ENCODE data around the gene GPA33. TPM values are rescaled to one million over a fixed set of nuclear protein-coding genes. Genes with fewer than 3 reads are reported as not detected.

Gene GPA33
- total and polyA plus RNA-seq, 10 of the 15 experiments (the other 5 are each of a cell fraction or from before 2014, with no cell fraction given): 0.09 to 0.27 (median 0.21) TPM; not detected in 1

DNA sequence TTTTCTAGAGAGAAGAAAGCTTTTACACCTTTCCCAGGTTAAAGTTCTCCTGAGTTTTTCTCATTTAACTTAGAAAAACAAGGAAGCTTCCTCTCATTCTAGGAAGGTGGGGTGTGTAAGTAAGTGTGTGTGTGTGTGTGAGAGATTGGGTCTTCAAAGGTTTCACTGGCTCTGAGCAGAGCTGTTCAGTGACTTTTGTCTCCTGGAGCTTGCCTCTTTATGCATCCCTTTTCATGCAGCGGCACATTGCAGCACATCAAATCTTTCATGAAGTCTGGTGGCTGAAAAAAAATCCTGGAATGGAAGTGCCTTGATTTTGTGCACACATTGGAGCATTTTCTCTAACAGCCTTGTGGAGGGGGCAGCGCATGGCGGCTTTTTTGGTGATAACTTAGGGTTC, 3.4 kb downstream of the GPA33 start:
- no peaks in the 10 kb centered on the region for H3K79me2 ChIP-seq (ENCODE audit: control insufficient read depth, insufficient read depth, low read length)
- WGBS (ENCODE audit: insufficient coverage, insufficient replicate concordance, low lambda C conversion rate, missing lambda C conversion rate): 65% methylated on average over 3 of the region's 3 CpGs
- BruUV-seq (replicated peaks): no TSS peak
- no peak for ATAC-seq
- no peaks in the 10 kb centered on the region for H4K20me1 ChIP-seq (ENCODE audit: control insufficient read depth, insufficient read depth)
- ChIA-PET RAD21 (ENCODE audit: unreplicated experiment) (no interaction called here), POLR2A (no interaction called here), CTCF (no interaction called here), SMC1A (ENCODE audit: uncharacterized antibody, unreplicated experiment) (interaction anchor here (0.8 kb wide), 1 partner anchor 175 kb away, joined by 4 read pairs; no protein-coding TSS in a partner anchor)
- DNase-seq (ENCODE audit: low read depth, low spot score): no peak
- TF ChIP-seq PML (IDR thresholded peaks at IDR 0.05; ENCODE audit: low read length) (no peak), SIN3A (IDR thresholded peaks at IDR 0.05; ENCODE audit: low read depth, low read length) (no peak), MEF2A (IDR thresholded peaks at IDR 0.05; ENCODE audit: insufficient read depth, low read depth, low read length) (no peak), RCOR1 (conservative IDR thresholded peaks at IDR 0.05; ENCODE audit: low read depth, low read length) (no peak), MYC (IDR thresholded peaks at IDR 0.05; ENCODE audit: insufficient read depth, insufficient read length, insufficient replicate concordance, low read length, severe bottlenecking) (no peak), ZZZ3 (IDR thresholded peaks at IDR 0.05; ENCODE audit: control insufficient read depth, insufficient read length, low read depth) (no peak), BCL3 (IDR thresholded peaks at IDR 0.05; ENCODE audit: borderline replicate concordance, insufficient read depth, low read depth, low read length, poor library complexity, severe bottlenecking) (no peak), E2F8 (IDR thresholded peaks at IDR 0.05; ENCODE audit: low read depth, partially characterized antibody) (no peak)
- TF ChIP-seq, protein P1, sequence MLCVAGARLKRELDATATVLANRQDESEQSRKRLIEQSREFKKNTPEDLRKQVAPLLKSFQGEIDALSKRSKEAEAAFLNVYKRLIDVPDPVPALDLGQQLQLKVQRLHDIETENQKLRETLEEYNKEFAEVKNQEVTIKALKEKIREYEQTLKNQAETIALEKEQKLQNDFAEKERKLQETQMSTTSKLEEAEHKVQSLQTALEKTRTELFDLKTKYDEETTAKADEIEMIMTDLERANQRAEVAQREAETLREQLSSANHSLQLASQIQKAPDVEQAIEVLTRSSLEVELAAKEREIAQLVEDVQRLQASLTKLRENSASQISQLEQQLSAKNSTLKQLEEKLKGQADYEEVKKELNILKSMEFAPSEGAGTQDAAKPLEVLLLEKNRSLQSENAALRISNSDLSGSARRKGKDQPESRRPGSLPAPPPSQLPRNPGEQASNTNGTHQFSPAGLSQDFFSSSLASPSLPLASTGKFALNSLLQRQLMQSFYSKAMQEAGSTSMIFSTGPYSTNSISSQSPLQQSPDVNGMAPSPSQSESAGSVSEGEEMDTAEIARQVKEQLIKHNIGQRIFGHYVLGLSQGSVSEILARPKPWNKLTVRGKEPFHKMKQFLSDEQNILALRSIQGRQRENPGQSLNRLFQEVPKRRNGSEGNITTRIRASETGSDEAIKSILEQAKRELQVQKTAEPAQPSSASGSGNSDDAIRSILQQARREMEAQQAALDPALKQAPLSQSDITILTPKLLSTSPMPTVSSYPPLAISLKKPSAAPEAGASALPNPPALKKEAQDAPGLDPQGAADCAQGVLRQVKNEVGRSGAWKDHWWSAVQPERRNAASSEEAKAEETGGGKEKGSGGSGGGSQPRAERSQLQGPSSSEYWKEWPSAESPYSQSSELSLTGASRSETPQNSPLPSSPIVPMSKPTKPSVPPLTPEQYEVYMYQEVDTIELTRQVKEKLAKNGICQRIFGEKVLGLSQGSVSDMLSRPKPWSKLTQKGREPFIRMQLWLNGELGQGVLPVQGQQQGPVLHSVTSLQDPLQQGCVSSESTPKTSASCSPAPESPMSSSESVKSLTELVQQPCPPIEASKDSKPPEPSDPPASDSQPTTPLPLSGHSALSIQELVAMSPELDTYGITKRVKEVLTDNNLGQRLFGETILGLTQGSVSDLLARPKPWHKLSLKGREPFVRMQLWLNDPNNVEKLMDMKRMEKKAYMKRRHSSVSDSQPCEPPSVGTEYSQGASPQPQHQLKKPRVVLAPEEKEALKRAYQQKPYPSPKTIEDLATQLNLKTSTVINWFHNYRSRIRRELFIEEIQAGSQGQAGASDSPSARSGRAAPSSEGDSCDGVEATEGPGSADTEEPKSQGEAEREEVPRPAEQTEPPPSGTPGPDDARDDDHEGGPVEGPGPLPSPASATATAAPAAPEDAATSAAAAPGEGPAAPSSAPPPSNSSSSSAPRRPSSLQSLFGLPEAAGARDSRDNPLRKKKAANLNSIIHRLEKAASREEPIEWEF (IDR thresholded peaks at IDR 0.05; ENCODE audit: insufficient replicate concordance, low read depth, low read length): no peak
- no peaks in the 10 kb centered on the region for H3K9me3 ChIP-seq (replicated peaks; ENCODE audit: control insufficient read depth, insufficient read depth, low read length)
- no peaks in the 10 kb centered on the region for H3K36me3 ChIP-seq (ENCODE audit: control insufficient read depth in 2 of 2, insufficient read depth in 2 of 2, low read length in 1 of 2)
- in situ Hi-C loops (cut with MboI): no loop called here
- no peak for FAIRE-seq
- no peak overlapping the region for H3K4me3 ChIP-seq
- no peak overlapping the region for H2AFZ ChIP-seq (ENCODE audit: control insufficient read depth, low read depth, low read length)
- no peaks in the 10 kb centered on the region for H3K27me3 ChIP-seq (replicated peaks in 1 of 2; ENCODE audit: control insufficient read depth in 2 of 2, insufficient read depth in 2 of 2, low read length in 1 of 2)
- no peak overlapping the region for H3K27ac ChIP-seq (ENCODE audit: control insufficient read depth, insufficient read depth)
- H3K9ac ChIP-seq (ENCODE audit: control insufficient read depth, insufficient read depth, low read length): no peak overlapping the region
- no peak overlapping the region for H3K4me2 ChIP-seq (ENCODE audit: control insufficient read depth, insufficient read depth)
- intact Hi-C loops (cut with micrococcal nuclease; ENCODE audit: unreplicated experiment): no loop called here
- peaks cover 11% of the 10 kb centered on the region for H3K4me1 ChIP-seq (ENCODE audit: control insufficient read depth, insufficient read depth, low read length)
